Measurements from ENCODE around the gene SCMH1.
"Not testable (repeated sequence)": the region's sequence is repeated elsewhere in the genome, so short reads cannot be mapped to it uniquely, and the experiment has no call there.

SCMH1 gene

DNA sequence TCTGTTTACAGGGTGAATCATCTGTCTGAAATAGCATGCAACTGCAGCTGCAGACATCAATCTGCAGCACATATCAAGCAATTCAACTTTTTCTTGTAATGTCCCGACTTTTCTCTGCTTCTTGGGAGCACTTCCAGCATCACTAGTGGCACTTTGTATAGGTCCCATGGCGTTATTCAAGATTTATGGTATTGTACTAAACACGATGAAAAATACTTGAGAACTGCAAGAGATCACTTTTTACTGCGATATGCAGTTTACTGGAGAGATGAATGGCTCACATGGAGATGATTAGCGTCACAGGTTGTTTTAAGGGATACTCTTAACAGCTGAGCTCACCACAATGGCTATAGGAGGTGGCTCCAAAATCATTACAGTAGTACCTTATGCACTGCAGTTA lies 7.2 kb upstream of the SCMH1 start:
- no peak for DNase-seq (ENCODE audit: low read depth in 2 of 2)

DNA sequence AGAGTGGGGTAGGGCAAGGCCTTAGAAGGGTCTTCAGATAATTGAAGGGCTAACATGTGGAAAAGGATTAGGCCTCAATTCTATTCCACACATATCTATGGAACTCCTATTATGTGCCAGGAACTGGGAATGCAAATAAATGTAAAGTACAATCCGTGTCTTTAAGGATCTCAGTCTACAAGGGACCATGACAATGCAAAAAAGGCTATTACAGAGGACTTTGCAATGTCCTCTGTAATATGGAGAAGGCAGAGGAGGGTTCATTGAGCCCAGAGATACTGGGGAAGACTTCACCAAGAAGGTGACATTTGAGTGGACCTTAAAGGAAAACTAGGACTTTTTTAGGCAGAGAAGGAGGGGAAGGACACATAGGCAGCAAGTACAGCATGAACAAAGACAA lies 4.5 kb upstream of the SCMH1 start:
- no peak for DNase-seq (ENCODE audit: low read depth in 2 of 2)

DNA sequence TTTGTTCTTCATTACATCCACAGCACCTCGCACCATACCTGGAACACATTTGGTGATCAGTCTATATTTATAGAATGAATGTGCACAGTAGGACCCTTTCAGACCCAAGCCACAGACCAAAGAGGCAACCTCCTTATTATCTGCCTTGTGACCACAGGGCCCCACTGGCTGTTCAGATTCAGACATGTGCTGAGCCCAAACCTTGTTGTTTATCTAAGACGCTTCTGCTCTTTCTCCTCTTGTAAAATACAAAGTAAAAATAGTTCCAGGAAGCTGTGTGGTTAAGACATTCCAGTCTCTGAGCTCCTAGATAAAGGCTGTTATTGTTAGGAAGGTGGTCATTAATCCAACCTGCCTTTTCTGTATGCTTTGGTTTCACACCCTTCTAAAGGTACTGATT lies 3.6 kb upstream of the SCMH1 start:
- no peak for DNase-seq (ENCODE audit: low read depth in 2 of 2)

DNA sequence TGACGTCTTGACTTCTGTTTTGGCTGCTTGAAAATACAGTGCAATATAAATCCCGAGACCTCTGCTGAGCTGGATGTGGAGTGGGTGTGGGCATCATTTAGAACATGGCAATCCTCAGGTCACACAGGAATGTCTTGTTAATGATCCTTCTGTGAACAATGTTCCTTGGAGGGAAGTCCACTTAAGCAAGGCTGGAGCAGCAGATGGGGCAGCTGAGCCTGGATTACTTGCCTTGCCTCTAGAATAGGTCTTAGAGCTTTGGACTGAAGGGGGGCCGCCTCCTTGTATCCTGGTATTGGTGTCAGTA lies 926 bp upstream of the SCMH1 start:
- no peak for DNase-seq (ENCODE audit: low read depth in 2 of 2)

DNA sequence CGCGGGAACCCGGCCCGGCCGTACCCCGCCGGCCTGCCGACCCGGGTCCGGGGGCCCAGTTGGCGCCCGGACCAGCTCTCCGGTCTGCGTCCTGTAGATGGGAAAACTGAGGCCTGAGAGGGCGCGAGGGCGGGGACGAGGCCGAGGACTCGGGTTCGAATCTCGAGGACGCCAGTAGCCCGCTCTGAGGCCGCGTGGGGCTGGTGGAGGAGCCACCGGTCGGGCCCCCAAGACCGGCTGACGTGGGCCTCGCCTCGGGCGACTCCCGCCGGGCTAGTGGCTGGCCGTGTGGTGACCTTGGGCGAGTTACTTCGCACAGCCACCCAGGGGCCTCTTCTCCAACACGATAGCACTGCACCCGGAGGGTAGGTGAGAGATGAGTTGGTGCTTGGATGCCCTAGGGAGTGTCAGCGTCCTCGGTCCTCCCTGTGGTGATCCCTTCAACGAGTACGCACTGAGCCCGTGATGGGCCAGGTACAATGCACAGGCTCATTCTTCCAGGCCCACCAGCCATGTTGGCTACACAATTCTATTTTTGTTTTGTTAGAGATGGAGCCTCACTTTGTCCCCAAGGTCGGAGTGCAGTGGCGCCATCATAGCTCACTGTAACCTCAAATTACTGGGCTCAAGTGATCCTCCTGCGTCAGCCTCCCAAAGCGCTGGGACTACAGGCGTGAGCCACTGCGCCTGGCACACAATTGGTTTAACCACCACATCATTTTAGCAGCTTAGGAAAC lies 404 bp upstream of the SCMH1 start:
- DNase-seq (ENCODE audit: low read depth in 2 of 2): peak in 1 of 2 donors; percentile 33

DNA sequence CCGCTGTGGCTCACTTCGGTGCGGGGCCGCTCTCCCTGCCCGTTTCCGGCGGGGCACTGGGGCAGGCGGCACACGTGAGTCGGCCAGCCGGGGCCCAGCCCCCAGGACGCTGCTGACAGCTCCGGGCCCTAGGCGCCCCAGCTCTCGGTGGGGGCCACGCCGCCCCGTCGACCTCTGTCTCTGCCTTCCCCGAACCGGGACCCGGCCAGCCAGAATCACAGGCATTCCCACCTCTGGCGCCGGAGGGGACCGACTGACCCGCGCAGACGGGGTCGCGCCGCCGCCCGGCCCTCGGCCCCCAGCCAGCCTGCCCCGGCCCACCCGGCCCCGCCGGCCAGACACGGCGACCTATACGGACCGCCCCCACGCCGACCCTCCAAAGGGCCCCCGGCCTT lies 755 bp downstream of the SCMH1 start:
- DNase-seq (ENCODE audit: low read depth in 2 of 2): peak in 1 of 2 donors; percentile 35

DNA sequence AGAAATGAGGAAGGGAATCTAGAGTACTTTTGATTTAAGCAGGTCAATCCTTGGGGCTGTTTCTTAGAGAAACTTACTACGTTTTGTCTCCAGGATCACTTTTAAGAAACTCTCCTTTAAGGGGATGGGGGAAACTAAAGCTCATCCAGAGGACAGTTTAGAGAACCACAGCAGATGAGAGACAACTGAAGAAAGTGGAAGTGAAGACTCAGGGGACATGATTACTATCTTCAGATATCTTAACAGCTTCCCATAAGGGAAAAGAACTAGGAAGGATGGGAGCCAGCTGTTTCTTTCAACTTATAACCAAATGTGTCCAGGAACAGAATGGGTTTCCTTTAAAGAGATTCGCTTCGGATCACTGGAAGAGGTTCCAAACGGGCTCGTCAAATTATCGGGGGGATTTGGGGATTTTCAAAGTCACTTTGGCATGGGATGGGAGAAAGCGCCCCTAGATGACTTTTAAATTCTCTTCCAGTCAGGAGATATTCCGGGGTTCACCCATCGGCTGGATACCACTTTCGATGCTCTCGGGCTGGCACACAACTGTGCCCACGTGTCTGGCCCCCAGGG lies 1.2 kb downstream of the SCMH1 start:
- no peak for DNase-seq (ENCODE audit: low read depth in 2 of 2)

DNA sequence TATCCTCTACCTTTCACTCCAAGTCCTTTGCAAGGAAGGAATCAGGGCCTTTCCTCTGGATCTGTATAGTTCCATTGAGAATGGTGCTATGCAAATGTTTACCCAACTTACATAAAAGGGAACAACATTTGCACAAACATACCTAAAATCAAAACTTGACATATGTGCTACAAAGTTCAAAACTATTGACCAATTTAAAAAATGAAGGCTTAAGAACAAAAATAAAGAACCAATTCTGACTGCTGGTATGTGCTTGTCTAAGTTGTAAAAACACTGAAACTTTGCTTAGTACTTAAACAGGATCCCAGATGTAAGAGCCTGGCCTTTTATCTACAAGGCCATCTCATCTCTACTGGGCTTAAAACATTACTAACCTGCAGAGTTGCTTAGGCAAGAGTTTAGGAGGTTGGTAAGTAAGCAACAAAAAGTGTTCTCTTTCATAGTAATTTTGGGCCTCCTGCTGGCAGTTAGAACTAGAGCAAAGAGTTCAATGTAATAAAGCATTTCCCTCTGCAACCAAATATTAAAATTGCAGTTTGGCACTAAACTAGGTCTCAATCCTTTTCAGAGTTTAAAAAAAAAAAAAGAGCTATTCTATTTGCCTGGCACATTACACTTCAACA lies 2.0 kb downstream of the SCMH1 start:
- DNase-seq (ENCODE audit: low read depth in 2 of 2): no peak

DNA sequence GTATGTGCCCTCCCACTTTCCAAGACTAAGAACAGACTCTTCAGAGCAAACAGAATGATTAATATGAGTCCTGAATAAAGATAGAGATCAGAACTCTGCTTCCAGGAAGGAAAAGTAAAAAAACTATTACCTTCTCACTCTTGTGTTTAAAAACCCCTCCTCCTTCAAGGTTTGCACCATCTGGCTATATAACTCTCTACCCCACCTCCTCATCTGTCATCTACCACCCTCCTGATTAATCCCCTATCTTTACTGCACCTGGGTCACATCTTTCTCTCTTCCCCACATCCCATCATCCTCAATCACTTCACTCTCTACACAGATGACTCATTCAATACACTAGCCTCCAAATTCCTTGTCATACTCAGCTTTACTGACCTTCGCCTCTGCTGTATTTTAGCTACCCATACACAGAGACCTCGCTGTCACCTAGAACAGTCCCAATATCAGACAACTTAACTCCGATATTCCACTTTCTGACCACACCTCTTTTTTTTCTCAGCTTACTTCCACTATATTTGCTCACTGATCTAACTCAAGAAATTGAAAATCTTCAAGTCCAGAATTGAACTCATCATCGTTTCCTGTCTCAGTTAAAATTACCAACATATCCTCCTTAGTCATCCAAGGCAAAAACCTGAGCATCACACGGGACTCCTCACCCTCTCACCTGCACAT lies 3.7 kb downstream of the SCMH1 start:
- DNase-seq (ENCODE audit: low read depth in 2 of 2): no peak

DNA sequence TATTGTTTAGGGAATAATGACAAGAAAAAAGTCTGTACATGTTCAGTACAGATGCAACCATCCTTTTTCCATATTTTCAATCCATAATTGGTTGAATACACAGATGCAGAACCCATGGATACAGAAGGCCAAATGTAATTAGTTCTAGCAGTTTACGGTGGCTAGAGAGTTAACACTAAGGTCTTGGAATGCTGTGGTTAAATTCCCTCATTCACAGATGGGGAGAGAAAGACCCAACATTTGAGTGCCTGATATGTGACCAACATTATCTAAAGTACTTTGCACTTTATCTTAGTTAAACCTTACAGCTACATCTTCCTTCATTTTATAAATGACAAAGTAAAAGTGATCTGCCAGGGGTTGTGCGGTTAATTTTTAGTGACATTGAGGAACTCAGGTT lies 5.3 kb downstream of the SCMH1 start:
- no peak for DNase-seq (ENCODE audit: low read depth in 2 of 2)

DNA sequence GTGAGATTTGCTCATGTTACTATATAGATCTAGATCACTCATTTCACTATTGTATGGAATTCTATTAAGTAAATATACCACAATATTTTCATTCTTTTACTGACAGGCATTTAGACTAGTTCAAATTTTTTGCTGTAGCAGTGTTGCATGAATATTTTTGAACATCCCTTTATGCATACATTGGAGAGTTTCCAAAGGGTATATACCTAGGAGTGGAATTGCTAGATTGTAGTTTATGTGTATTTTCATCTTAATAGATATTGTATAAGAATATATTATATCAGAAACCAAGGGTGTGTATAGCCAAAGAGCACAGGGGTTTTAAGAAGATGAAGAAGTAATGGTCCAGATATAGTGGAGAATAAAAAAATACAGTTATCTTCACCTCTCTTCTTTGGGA lies 6.2 kb downstream of the SCMH1 start:
- DNase-seq (ENCODE audit: low read depth in 2 of 2): no peak

DNA sequence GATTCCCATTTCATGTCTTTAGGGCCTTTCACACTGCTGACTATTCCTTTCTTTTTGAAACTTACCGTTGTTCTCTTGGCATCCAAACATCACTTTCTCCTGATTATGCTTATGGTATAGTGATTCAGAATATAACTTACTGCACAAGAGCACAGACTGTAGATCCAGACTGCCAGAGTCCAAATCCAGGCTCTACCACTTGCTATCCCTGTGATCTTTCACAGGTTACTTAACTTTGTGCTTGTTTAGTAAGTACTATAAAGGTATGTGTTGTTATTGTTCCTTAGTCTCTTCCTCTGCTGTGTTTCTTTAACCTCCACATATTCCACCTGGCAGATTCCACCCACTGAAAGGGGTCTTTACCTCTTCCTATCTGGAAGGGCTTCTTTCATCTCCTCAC lies 8.4 kb downstream of the SCMH1 start:
- no peak for DNase-seq (ENCODE audit: low read depth in 2 of 2)

DNA sequence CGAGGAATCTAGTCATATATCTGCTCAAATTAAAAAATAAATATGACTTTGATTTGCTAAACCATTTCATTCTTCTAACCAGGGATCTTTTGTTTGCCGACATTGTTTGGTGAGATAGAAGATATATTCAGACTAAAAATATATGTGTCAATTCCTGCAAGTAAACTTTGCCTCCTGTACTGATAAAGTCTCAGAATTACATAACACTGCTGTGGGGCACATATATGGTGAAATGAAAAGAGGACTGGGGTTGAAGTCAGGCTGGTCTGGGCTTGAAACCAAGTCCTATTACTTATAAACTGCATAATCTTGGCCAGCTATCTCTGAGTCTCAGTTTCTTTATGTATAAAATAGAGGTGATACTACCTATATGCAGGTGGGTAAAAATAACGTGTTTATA lies 9.8 kb downstream of the SCMH1 start:
- no peak for DNase-seq (ENCODE audit: low read depth in 2 of 2)

DNA sequence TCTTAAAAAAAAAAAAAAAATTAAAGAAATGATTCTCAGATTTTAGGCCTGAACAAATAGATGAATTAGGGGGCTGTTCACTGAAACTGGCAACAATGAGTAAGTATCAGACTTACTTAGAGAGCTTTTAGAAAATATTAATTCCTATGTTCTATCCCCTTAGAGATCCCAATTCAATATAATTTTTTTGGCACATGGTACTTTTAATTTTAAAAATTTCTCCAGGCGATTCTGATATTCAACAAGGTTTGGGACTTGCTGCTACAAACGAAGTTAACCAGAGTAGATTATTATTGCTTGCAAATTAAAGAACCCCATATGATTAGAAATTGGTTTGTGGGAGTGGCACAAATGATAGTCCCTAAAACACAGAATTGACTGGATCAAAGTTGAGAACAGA lies 11.4 kb downstream of the SCMH1 start:
- no peak for DNase-seq (ENCODE audit: low read depth in 2 of 2)

DNA sequence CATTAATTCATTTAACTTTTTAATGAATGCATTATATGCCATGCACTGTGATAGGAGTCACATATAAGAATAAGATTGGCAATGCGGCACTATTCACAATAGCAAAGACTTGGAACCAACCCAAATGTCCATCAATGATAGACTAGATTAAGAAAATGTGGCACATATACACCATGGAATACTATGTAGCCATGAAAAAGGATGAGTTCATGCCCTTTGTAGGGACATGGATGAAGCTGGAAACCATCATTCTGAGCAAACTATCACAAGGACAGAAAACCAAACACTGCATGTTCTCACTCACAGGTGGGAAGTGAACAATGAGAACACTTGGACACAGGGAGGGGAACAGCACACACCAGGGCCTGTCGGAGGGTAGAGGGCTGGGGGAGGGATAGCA lies 12.9 kb downstream of the SCMH1 start:
- not testable (repeated sequence) for DNase-seq (ENCODE audit: low read depth in 2 of 2)

DNA sequence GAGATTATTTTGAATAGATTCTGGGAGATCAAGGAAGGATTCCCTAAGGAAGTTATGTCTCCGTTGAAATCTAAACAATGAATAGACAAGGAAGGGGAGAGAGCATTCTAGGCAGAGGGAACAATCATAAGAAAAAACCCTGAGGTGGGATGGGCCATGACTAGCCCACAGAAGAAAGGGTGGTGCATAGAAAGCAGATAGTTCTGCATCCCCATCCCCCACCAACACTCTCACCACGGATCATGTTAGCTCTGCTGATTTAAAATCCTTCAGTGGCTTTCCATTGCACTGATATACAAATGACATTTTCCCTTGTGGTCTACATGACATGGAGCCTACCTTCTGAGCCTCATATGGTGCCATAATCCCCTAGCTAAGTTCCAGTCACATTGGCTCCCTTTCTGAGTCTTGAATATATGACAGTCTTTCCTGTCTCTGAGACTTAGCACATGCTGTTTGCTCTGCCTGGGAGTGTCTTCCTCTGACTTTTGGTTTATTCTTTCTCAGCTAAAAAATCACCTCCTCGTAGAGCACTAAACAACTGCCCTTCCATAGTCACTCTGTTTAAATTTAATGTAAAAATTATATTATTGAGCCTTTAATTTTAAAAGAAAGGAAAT lies 15.2 kb downstream of the SCMH1 start:
- no peak for DNase-seq (ENCODE audit: low read depth in 2 of 2)

DNA sequence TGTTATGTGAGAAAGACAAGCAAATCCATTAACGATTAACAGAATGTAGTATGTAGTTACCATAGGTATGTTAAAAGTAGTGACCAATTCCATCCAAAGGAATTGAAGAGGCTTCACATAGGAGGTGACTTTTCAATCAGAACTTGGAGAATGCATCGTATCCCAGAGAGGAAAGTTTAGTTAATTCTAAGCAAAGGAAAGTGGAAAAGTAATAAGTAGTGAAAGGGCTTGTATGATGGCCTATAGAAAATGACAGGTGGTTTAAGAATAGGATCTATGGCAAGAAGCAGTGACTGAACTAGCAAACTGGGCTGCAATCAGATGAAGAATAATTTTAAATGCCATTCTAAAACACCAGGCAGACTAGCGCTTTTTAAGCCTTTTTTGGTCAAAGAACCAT lies 16.6 kb downstream of the SCMH1 start:
- DNase-seq (ENCODE audit: low read depth in 2 of 2): no peak

DNA sequence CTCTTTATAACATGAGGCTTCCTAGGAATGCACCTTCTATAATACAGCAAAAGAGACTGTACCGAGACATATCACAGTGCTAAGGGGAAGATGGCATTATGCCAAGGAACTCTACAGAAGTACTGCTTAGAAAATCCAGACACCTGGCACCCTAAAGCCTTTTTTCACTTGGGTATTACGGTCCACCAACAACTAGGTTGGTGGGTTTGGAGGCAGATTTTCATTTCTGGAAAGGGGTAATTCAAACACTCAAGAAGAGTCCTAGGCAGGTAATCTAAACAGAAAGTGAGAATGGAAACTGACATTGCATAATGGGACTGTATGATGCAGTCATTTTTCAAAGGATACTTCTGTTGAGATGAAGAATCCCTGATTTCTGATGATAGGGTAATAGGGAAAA lies 19.6 kb downstream of the SCMH1 start:
- DNase-seq (ENCODE audit: low read depth in 2 of 2): no peak

DNA sequence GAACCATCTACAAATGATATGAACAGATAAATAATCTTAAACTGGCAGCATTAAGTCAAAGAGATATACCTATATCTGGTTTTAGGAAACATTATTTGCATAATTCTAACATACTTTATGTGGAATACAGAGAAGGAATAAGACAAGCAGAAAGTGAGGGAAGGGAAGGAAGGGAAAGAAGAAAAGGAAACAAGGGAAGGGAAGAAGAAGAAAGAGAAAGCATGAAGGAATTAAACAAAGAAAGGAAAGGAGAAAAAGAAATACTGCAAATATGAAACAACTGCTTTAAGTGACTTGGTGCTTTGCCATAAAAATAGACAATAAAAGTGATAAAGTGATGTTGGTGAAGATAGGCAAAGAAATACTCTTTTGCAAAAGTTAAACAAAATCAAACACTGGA lies 20.1 kb downstream of the SCMH1 start:
- no peak for DNase-seq (ENCODE audit: low read depth in 2 of 2)

DNA sequence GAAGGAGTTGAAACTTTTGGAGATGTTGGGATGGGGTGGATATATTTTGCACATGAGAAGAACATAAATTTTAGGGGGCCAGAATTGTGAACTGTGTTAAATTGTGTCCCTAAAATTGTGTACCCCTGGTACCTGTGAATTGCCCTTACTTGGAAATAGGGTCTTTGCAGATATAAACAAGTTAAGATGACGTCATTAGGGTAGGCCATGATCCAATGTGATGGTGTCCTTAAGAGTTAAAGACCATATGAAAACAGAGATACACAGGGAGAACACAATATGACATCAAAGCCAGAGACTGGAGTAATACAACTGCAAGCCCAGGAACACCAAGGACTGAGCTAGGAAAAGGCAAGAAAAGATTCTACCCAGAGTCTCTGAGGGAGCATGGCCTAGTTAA lies 24.0 kb downstream of the SCMH1 start:
- DNase-seq (ENCODE audit: low read depth in 2 of 2): no peak

DNA sequence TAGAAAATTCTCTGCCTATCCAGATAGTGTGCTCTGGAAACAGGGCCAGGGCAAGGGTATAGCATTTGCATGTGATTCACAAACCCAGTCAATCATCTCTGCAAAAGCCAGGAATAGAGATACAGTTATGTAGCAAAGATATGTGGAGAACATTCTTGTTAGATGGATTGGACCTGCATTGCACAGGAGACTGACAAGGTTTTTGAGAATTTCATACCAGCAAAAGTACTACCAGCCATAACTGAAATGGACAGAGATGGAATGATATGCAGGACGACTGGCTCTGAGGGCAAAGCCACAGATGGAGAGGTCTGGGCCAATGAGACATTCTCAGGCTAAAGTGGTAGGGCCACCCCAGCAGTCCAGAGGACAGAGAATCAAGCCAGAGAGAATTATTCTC lies 24.7 kb downstream of the SCMH1 start:
- no peak for DNase-seq (ENCODE audit: low read depth in 2 of 2)

DNA sequence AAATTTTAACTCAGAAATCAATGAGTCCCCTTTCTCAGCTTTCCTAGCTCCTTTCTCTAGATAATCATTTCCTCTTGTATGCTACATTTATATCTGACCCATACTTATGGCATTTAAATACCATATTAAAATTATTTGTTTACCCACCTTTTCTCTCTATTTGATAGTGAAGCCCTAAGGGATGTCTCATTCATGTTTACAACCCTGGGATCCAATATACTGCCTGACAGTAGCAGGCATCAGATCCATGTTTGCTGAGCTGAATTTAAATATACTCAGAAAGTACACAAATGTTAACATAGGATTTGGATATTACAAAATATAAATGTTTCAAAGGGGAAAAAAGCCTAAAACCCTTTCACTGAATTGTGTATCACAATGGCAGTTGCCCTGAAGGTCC lies 26.5 kb downstream of the SCMH1 start:
- no peak for DNase-seq (ENCODE audit: low read depth in 2 of 2)

DNA sequence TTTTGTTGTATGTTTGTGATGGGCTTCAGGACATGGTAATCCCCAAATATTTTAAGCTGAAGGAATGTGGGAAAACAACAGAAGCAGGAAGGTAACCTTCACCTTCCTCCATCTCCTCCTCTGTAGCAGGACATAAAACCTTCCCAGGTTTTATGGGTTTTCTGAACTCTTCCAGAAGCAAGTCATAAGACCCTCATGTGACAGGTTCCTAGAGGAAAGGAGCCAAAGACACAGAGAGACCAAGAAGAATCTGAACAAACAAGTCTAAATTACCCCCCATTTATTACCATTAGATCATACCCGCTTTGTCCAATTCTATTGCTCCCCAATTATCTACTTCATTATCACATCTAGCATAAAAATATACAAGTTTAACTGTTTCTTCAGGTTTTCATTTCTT lies 28.8 kb downstream of the SCMH1 start:
- DNase-seq (ENCODE audit: low read depth in 2 of 2): no peak
